K562 (cell line): ENCODE results near the gene KCNH8. TPM values are rescaled to one million over a fixed set of nuclear protein-coding genes. Genes with fewer than 3 reads are reported as not detected.

Experiments used
- ATAC-seq: fragments of 200-7000 bp; cut with Tn5 transposase; 3 replicates; pipeline ENCODE4 v1.9.1; 2020; ENCODE audit warnings: moderate library complexity
- BruUV-seq: library from RNA; stranded (reverse); fragments of 400-500 nt; replicated peaks from 2 replicates; lab custom pipeline; 2021; lab: Mats Ljungman, UMichigan
- CTCF ChIA-PET: fragments of 300-600 bp; formaldehyde crosslinking; extraction: SDS; loops from one replicate; lab custom pipeline; 2021; ENCODE audit warnings: low intra/inter-chr PET ratio; lab: Yijun Ruan, JAX
- POLR2A ChIA-PET: fragments of 300-600, 350-650 bp; sonication (Branson Sonifier 250); formaldehyde crosslinking; extraction: SDS; loops from one replicate; lab custom pipeline; 2021; ENCODE audit warnings: antibody characterized with exemption, inconsistent platforms; lab: Yijun Ruan, JAX
- DNase-seq, 4 experiments: peaks; one replicate each; pipeline versions ENCODE4 v3.0.0 to v3.0.0-alpha.2; 2011 to 2018; ENCODE audit warnings: low spot score in 3 of 4, mixed read lengths in 3 of 4; ENCODE audit errors: extremely low read depth in 1 of 4
- FAIRE-seq: peaks from 2 replicates; lab custom pipeline; 2011; peaks lifted over from hg19 to GRCh38; lab: Jason Lieb, UNC
- H2AFZ ChIP-seq: 2 replicates; pipeline ENCODE4 v1.6.0; 2011; ENCODE audit warnings: low read depth, low read length, control low read depth, inconsistent platforms
- H3K27ac ChIP-seq: fragments of 200-600 bp; 3 replicates; pipeline ENCODE4 v1.8.0; 2011; ENCODE audit warnings: low read depth, mild to moderate bottlenecking, control low read depth, inconsistent platforms, low read length, moderate library complexity, mixed read lengths; ENCODE audit errors: extremely low read depth
- H3K27me3 ChIP-seq, 2 experiments: fragments of 300-600 bp in 1 of 2; 2 replicates in 1 of 2; 3 replicates in 1 of 2; pipeline versions ENCODE4 v1.6.0 to v1.8.0; 2011; ENCODE audit warnings: inconsistent platforms in 2 of 2, low read length in 2 of 2, mild to moderate bottlenecking in 1 of 2, mixed read lengths in 1 of 2, moderate library complexity in 1 of 2; ENCODE audit not compliant: control insufficient read depth in 2 of 2, insufficient read depth in 2 of 2
- H3K36me3 ChIP-seq: fragments of 300-600 bp; 3 replicates; pipeline ENCODE4 v1.8.0; 2011; ENCODE audit warnings: mild to moderate bottlenecking, low read length, inconsistent platforms; ENCODE audit not compliant: control insufficient read depth, insufficient read depth
- H3K4me1 ChIP-seq, 2 experiments: fragments of 200-600 bp in 1 of 2; replicated peaks in 1 of 2; 2 replicates in 1 of 2; 3 replicates in 1 of 2; pipeline versions ENCODE4 v1.5.1 to v1.8.0; 2011; ENCODE audit warnings: inconsistent platforms in 2 of 2, low read length in 2 of 2, mild to moderate bottlenecking in 1 of 2, mixed read lengths in 1 of 2, moderate library complexity in 1 of 2; ENCODE audit not compliant: control insufficient read depth in 2 of 2, insufficient read depth in 2 of 2
- H3K4me2 ChIP-seq: 2 replicates; pipeline ENCODE4 v1.6.1; 2011; ENCODE audit warnings: low read length, control low read depth, inconsistent platforms, mixed read lengths; ENCODE audit not compliant: insufficient read depth
- H3K4me3 ChIP-seq: fragments of 200-600 bp; sonication (generic), shearing (Covaris generic); 2 replicates; pipeline ENCODE4 v1.5.1; 2016; ENCODE audit warnings: control low read depth, inconsistent platforms
- H3K79me2 ChIP-seq: fragments of 200-600 bp; 3 replicates; pipeline ENCODE4 v1.8.0; 2011; ENCODE audit warnings: low read length, inconsistent platforms; ENCODE audit not compliant: control insufficient read depth, insufficient read depth
- H3K9ac ChIP-seq, 2 experiments: 2 replicates each; pipeline versions ENCODE4 v1.6.0 to v1.6.1; 2011; ENCODE audit warnings: low read depth in 2 of 2, low read length in 2 of 2, control low read depth in 1 of 2, inconsistent platforms in 1 of 2, mild to moderate bottlenecking in 1 of 2, mixed read lengths in 1 of 2; ENCODE audit not compliant: insufficient read depth in 1 of 2
- H3K9me1 ChIP-seq: one replicate; pipeline ENCODE4 v1.6.0; 2011; ENCODE audit warnings: inconsistent platforms, mild to moderate bottlenecking, low read length, moderate library complexity; ENCODE audit not compliant: control insufficient read depth, insufficient read depth
- H3K9me3 ChIP-seq: replicated peaks from 2 replicates; pipeline ENCODE4 v1.5.1; 2011; ENCODE audit warnings: low read depth, low read length, inconsistent platforms; ENCODE audit not compliant: control insufficient read depth, insufficient read depth
- H4K20me1 ChIP-seq: replicated peaks from 2 replicates; pipeline ENCODE4 v1.6.1; 2011; ENCODE audit warnings: low read length, inconsistent platforms, mixed read lengths; ENCODE audit not compliant: control insufficient read depth, insufficient read depth
- CHD4 ChIP-seq: fragments of 200-600 bp; sonication (generic); IDR thresholded peaks from 3 replicates; pipeline ENCODE4 v1.6.1; 2012; ENCODE audit warnings: low read depth, mild to moderate bottlenecking, mixed read lengths, low read length, inconsistent platforms; ENCODE audit not compliant: insufficient read depth, insufficient replicate concordance, poor library complexity, severe bottlenecking
- RBM22 ChIP-seq: fragments of 200-400 bp; formaldehyde crosslinking; IDR thresholded peaks from 2 replicates; pipeline ENCODE4 v1.6.1; 2018; ENCODE audit warnings: low read length, low read depth; ENCODE audit not compliant: poor library complexity, severe bottlenecking
- ZNF239 ChIP-seq: fragments of 250-450 bp; sonication (Bioruptor Pico); IDR thresholded peaks from 2 replicates; pipeline ENCODE4 v1.4.0; 2020; ENCODE audit warnings: mild to moderate bottlenecking
- ZNF76 ChIP-seq: fragments of 250-450 bp; sonication (Bioruptor Pico); IDR thresholded peaks from 2 replicates; pipeline ENCODE4 v1.4.0; 2020; ENCODE audit warnings: mild to moderate bottlenecking, moderate library complexity, borderline replicate concordance
- ZSCAN29 ChIP-seq: fragments of 450-650 bp; IDR thresholded peaks from 2 replicates; pipeline ENCODE4 v1.6.1; 2017
- WGBS: fragments of 100-300 bp; shearing (Covaris generic); methylation state at CpG from one replicate; pipeline ENCODE4 v1.1.6; 2016; ENCODE audit warnings: low coverage, mixed read lengths; ENCODE audit not compliant: insufficient coverage; ENCODE audit errors: missing lambda C conversion rate; 5-methylcytosine and 5-hydroxymethylcytosine counted together
- in situ Hi-C: fragments of 300-500 bp; cut with MboI; formaldehyde crosslinking; loops from 4 replicates; pipeline ENCODE4 v1.15.0; 2018; ENCODE audit warnings: inconsistent platforms, mixed read lengths
- intact Hi-C: fragments of 100-400 bp; cut with micrococcal nuclease; formaldehyde crosslinking; loops from 2 replicates; pipeline ENCODE4 v1.14.2; 2022
- polyA plus RNA-seq, 8 experiments: library from polyadenylated mRNA; depleted of rRNA in 4 of 8; stranded (reverse) in 5 of 8; unstranded in 3 of 8; fragments of >200 nt; fragmentation: Nextera tagmentation in 2 of 8; fragmentation: Illumina TruSeq in 1 of 8; extraction: Ambion mirVana in 2 of 8; extraction: Trizol in 1 of 8; gene quantifications; 2 replicates each; pipeline versions ENCODE4 v1.2.1 to v1.2.3, GENCODE V29; 2011 to 2014; ENCODE audit warnings: inconsistent platforms in 1 of 8, missing spikeins in 1 of 8
- total RNA-seq, 7 experiments: library from RNA; depleted of rRNA in 6 of 7; stranded (reverse); fragments of >200 nt in 6 of 7; fragmentation: Illumina TruSeq in 2 of 7; extraction: Trizol in 2 of 7; gene quantifications; 2 replicates each; pipeline versions ENCODE4 v1.2.1 to v1.2.3, GENCODE V29; 2011 to 2021; ENCODE audit warnings: low replicate concordance in 1 of 7
- TF ChIP-seq, protein P1 (sequence below): fragments of 150-350 bp; IDR thresholded peaks from 2 replicates; pipeline ENCODE4 v1.6.1; 2014; ENCODE audit warnings: low read depth, mild to moderate bottlenecking, low read length, borderline replicate concordance
- TF ChIP-seq, protein P2 (sequence below): fragments of 150-350 bp; conservative IDR thresholded peaks from 2 replicates; pipeline ENCODE4 v1.6.1; 2014; ENCODE audit warnings: low read length
- TF ChIP-seq, protein P3 (sequence below), 2 experiments: fragments of 450-650 bp; IDR thresholded peaks; 2 replicates each; pipeline ENCODE4 v1.6.1; 2018; ENCODE audit warnings: mild to moderate bottlenecking in 2 of 2, low read depth in 1 of 2; ENCODE audit not compliant: partially characterized antibody in 2 of 2

KCNH8 gene
- total and polyA plus RNA-seq, 9 of the 15 experiments (the other 6 are each of a cell fraction or from before 2014, with no cell fraction given): 0.02 to 0.08 (median 0.04) TPM; not detected in 6

DNA sequence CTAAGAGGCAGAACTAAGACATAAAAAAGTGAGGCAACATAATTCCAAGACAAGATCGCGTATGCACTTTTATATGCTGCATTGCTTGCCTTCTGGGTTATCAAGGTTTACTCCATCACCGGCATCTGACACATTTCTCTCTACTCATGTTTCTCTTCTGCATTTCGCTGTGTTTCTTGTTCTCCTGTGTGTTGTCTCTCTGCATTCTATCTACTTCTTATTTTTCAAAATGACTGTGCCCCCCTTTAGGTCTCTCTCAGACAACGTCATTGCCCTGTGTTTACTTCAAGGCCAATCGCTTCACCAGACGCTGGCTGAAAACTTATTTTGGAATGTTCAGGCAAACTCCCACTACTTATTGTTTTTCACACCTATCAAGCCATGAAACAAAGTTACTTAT lies 280.4 kb downstream of the KCNH8 start (continued):
- no peak for TF ChIP-seq RBM22
- TF ChIP-seq, all 486 proteins: peak for 0

DNA sequence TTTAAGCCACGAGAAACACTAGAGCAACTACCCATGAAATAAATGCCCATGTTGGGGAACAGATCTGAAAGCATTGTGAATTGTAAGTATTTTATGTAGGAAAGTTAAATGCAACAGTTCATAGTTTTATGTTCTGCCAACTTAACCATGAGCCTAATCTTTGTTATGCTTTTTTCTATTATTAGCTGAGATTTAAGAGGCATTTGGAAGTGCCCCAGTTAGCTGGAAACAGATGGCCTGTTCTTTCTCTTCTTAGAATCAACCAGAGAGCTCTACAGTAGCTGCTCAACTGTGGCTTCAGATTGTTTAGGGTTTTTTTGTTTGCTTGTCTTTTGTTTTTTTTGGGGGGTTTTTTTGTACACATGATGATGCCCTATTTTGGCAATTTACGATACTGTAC lies 284.4 kb downstream of the KCNH8 start:
- no peaks in the 10 kb centered on the region for H4K20me1 ChIP-seq
- H3K79me2 ChIP-seq: no peaks in the 10 kb centered on the region
- H2AFZ ChIP-seq: no peak overlapping the region
- H3K4me2 ChIP-seq: no peak overlapping the region
- H3K9me3 ChIP-seq: no peaks in the 10 kb centered on the region; the same call in 1 of the 2 replicates
- H3K27ac ChIP-seq: no peak overlapping the region
- H3K36me3 ChIP-seq: no peaks in the 10 kb centered on the region
- WGBS: 0% methylated on average over 2 of the region's 2 CpGs
- ATAC-seq (no peak), DNase-seq (no peak), FAIRE-seq (no peak)
- no peaks in the 10 kb centered on the region for H3K4me1 ChIP-seq
- ChIA-PET POLR2A (no interaction called here), CTCF (no interaction called here)
- H3K9ac ChIP-seq: no peak overlapping the region
- intact Hi-C loops (no loop called here), in situ Hi-C loops (no loop called here)
- no peaks in the 10 kb centered on the region for H3K9me1 ChIP-seq
- H3K27me3 ChIP-seq: no peaks in the 10 kb centered on the region
- BruUV-seq: no TSS peak
- no peak overlapping the region for H3K4me3 ChIP-seq
- no peak for TF ChIP-seq ZNF76 (CRISPR knock-in tag)
- no peak for TF ChIP-seq CHD4
- TF ChIP-seq, protein P1, sequence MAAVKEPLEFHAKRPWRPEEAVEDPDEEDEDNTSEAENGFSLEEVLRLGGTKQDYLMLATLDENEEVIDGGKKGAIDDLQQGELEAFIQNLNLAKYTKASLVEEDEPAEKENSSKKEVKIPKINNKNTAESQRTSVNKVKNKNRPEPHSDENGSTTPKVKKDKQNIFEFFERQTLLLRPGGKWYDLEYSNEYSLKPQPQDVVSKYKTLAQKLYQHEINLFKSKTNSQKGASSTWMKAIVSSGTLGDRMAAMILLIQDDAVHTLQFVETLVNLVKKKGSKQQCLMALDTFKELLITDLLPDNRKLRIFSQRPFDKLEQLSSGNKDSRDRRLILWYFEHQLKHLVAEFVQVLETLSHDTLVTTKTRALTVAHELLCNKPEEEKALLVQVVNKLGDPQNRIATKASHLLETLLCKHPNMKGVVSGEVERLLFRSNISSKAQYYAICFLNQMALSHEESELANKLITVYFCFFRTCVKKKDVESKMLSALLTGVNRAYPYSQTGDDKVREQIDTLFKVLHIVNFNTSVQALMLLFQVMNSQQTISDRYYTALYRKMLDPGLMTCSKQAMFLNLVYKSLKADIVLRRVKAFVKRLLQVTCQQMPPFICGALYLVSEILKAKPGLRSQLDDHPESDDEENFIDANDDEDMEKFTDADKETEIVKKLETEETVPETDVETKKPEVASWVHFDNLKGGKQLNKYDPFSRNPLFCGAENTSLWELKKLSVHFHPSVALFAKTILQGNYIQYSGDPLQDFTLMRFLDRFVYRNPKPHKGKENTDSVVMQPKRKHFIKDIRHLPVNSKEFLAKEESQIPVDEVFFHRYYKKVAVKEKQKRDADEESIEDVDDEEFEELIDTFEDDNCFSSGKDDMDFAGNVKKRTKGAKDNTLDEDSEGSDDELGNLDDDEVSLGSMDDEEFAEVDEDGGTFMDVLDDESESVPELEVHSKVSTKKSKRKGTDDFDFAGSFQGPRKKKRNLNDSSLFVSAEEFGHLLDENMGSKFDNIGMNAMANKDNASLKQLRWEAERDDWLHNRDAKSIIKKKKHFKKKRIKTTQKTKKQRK: no peak
- TF ChIP-seq ZSCAN29: no peak
- no peak for TF ChIP-seq ZNF239 (CRISPR knock-in tag)
- TF ChIP-seq, protein P2, sequence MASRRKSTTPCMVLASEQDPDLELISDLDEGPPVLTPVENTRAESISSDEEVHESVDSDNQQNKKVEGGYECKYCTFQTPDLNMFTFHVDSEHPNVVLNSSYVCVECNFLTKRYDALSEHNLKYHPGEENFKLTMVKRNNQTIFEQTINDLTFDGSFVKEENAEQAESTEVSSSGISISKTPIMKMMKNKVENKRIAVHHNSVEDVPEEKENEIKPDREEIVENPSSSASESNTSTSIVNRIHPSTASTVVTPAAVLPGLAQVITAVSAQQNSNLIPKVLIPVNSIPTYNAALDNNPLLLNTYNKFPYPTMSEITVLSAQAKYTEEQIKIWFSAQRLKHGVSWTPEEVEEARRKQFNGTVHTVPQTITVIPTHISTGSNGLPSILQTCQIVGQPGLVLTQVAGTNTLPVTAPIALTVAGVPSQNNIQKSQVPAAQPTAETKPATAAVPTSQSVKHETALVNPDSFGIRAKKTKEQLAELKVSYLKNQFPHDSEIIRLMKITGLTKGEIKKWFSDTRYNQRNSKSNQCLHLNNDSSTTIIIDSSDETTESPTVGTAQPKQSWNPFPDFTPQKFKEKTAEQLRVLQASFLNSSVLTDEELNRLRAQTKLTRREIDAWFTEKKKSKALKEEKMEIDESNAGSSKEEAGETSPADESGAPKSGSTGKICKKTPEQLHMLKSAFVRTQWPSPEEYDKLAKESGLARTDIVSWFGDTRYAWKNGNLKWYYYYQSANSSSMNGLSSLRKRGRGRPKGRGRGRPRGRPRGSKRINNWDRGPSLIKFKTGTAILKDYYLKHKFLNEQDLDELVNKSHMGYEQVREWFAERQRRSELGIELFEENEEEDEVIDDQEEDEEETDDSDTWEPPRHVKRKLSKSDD: no peak
- TF ChIP-seq, protein P3, sequence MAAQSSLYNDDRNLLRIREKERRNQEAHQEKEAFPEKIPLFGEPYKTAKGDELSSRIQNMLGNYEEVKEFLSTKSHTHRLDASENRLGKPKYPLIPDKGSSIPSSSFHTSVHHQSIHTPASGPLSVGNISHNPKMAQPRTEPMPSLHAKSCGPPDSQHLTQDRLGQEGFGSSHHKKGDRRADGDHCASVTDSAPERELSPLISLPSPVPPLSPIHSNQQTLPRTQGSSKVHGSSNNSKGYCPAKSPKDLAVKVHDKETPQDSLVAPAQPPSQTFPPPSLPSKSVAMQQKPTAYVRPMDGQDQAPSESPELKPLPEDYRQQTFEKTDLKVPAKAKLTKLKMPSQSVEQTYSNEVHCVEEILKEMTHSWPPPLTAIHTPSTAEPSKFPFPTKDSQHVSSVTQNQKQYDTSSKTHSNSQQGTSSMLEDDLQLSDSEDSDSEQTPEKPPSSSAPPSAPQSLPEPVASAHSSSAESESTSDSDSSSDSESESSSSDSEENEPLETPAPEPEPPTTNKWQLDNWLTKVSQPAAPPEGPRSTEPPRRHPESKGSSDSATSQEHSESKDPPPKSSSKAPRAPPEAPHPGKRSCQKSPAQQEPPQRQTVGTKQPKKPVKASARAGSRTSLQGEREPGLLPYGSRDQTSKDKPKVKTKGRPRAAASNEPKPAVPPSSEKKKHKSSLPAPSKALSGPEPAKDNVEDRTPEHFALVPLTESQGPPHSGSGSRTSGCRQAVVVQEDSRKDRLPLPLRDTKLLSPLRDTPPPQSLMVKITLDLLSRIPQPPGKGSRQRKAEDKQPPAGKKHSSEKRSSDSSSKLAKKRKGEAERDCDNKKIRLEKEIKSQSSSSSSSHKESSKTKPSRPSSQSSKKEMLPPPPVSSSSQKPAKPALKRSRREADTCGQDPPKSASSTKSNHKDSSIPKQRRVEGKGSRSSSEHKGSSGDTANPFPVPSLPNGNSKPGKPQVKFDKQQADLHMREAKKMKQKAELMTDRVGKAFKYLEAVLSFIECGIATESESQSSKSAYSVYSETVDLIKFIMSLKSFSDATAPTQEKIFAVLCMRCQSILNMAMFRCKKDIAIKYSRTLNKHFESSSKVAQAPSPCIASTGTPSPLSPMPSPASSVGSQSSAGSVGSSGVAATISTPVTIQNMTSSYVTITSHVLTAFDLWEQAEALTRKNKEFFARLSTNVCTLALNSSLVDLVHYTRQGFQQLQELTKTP (IDR thresholded peaks at IDR 0.05; ENCODE audit: low read depth in 1 of 2, partially characterized antibody in 2 of 2): no peak
